Measurements from ENCODE around the gene TMCO4. TPM values are rescaled to one million over a fixed set of nuclear protein-coding genes. Genes with fewer than 3 reads are reported as not detected.

TMCO4 gene
- total RNA-seq, 1 donor from 2014 or later, result 10.0 TPM

- Mint-ChIP-seq H3K27me3 (ENCODE audit: low read depth) (no peaks in the 10 kb centered on the region), H3K36me3 (ENCODE audit: low read depth) (no peaks in the 10 kb centered on the region), H3K9me3 (ENCODE audit: low read depth) (no peaks in the 10 kb centered on the region), H3K4me1 (ENCODE audit: low read depth) (peaks cover 38% of the 10 kb centered on the region), H3K27ac (ENCODE audit: unreplicated experiment) (no peak overlapping the region), H3K4me3 (ENCODE audit: unreplicated experiment) (no peak overlapping the region)
- TF ChIP-seq, protein P1, sequence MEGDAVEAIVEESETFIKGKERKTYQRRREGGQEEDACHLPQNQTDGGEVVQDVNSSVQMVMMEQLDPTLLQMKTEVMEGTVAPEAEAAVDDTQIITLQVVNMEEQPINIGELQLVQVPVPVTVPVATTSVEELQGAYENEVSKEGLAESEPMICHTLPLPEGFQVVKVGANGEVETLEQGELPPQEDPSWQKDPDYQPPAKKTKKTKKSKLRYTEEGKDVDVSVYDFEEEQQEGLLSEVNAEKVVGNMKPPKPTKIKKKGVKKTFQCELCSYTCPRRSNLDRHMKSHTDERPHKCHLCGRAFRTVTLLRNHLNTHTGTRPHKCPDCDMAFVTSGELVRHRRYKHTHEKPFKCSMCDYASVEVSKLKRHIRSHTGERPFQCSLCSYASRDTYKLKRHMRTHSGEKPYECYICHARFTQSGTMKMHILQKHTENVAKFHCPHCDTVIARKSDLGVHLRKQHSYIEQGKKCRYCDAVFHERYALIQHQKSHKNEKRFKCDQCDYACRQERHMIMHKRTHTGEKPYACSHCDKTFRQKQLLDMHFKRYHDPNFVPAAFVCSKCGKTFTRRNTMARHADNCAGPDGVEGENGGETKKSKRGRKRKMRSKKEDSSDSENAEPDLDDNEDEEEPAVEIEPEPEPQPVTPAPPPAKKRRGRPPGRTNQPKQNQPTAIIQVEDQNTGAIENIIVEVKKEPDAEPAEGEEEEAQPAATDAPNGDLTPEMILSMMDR (IDR thresholded peaks at IDR 0.05), result no peak
- no peak for DNase-seq (ENCODE audit: low spot score)
Observed at GRCh38 chr1:19770436-19771190, 29.1 kb downstream of the TMCO4 start.

DNA sequence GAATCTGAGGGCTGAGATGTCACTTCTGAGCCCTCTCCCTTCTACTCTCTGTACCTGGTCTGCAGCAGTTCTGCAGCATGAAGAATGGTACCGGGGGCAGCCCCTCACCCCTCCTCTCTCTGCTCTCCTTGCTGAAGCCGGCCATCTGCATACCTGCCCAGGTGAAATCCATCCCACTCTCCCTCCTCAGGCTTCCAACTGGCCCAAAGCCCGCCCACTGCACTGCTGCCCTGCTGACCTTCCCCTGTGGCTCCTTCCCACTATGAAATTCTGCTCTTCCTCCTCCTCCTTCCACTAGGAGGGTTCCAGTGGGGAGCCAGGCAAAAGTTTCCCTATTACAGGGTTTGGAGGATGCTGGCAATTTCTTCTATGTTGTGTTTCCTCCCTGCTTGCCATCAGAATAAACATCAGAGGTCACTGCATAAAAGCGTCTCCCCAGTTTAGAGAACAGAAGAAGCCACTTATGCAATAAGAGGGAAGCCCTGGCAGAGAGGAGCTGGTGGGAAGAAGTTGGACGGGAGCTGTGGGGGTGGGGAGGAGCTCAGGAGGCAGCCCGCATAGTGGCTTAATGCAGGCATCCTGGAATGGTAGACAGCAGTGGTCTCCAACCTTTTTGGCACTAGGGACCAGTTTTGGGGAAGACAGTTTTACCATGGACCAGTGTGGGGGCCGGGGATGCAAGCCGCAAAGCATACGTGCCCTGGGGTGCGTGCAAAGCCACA is 30.3 kb downstream of the TMCO4 start:
- H3K9me3 Mint-ChIP-seq (ENCODE audit: low read depth), result no peaks in the 10 kb centered on the region
- no peaks in the 10 kb centered on the region for H3K27me3 Mint-ChIP-seq (ENCODE audit: low read depth)
- peaks cover 47% of the 10 kb centered on the region for H3K4me1 Mint-ChIP-seq (ENCODE audit: low read depth)
- no peak for DNase-seq (ENCODE audit: low spot score)
- no peak overlapping the region for H3K4me3 Mint-ChIP-seq (ENCODE audit: unreplicated experiment)
- H3K36me3 Mint-ChIP-seq (ENCODE audit: low read depth), result no peaks in the 10 kb centered on the region
- TF ChIP-seq, protein P1 (IDR thresholded peaks at IDR 0.05), result no peak
- H3K27ac Mint-ChIP-seq (ENCODE audit: unreplicated experiment), result peak overlapping the region; percentile 71

GRCh38 chr1:19768353-19769210 is 31.1 kb downstream of the TMCO4 start:
- no peak for DNase-seq (ENCODE audit: low spot score)
- Mint-ChIP-seq H3K4me1 (ENCODE audit: low read depth) (peaks cover 47% of the 10 kb centered on the region), H3K27me3 (ENCODE audit: low read depth) (no peaks in the 10 kb centered on the region), H3K27ac (ENCODE audit: unreplicated experiment) (peak overlapping the region; percentile 86), H3K9me3 (ENCODE audit: low read depth) (no peaks in the 10 kb centered on the region), H3K4me3 (ENCODE audit: unreplicated experiment) (no peak overlapping the region), H3K36me3 (ENCODE audit: low read depth) (no peaks in the 10 kb centered on the region)
- TF ChIP-seq, protein P1 (IDR thresholded peaks at IDR 0.05), result no peak

GRCh38 chr1:19765623-19766022 is 34.1 kb downstream of the TMCO4 start:
- DNase-seq (ENCODE audit: low spot score), result no peak
- Mint-ChIP-seq H3K27me3 (ENCODE audit: low read depth) (peaks cover 2% of the 10 kb centered on the region), H3K27ac (ENCODE audit: unreplicated experiment) (peak overlapping the region; percentile 64), H3K4me1 (ENCODE audit: low read depth) (peaks cover 47% of the 10 kb centered on the region), H3K36me3 (ENCODE audit: low read depth) (no peaks in the 10 kb centered on the region), H3K9me3 (ENCODE audit: low read depth) (no peaks in the 10 kb centered on the region), H3K4me3 (ENCODE audit: unreplicated experiment) (no peak overlapping the region)
- TF ChIP-seq, protein P1 (IDR thresholded peaks at IDR 0.05), result no peak

DNA sequence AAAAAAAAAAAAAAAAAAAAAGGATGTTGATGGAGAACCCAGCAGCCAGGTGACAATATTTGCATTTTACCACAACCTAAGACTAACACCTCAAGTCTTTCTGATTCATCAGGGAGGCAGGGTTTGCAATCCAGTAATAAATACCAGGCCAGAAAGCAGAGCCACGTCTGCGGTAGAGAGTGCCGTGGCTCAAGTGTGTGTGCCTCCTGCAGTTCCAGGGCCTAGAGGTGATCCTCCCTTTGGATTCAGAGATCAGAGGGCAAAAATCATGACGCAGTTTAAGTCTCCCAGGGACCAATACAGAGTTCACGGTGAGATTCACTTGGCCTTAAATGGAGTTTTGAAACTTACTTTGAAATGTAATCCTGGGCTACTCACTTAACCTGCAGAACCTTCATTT is 34.9 kb downstream of the TMCO4 start:
- Mint-ChIP-seq H3K4me3 (ENCODE audit: unreplicated experiment) (no peak overlapping the region), H3K27ac (ENCODE audit: unreplicated experiment) (peak overlapping the region; percentile 19), H3K4me1 (ENCODE audit: low read depth) (peaks cover 46% of the 10 kb centered on the region), H3K36me3 (ENCODE audit: low read depth) (peaks cover 3% of the 10 kb centered on the region), H3K27me3 (ENCODE audit: low read depth) (peaks cover 2% of the 10 kb centered on the region), H3K9me3 (ENCODE audit: low read depth) (no peaks in the 10 kb centered on the region)
- no peak for DNase-seq (ENCODE audit: low spot score)
- TF ChIP-seq, protein P1 (IDR thresholded peaks at IDR 0.05), result no peak
